Measurements from ENCODE around the gene PMS1. TPM values are rescaled to one million over a fixed set of nuclear protein-coding genes. Genes with fewer than 3 reads are reported as not detected.
A peak's percentile ranks its signal among the peaks of the same experiment; 100 is the strongest.

The PMS1 gene
- total RNA-seq, 4 donors from 2014 or later, result 6.9 to 12.0 (median 8.8) TPM

DNA sequence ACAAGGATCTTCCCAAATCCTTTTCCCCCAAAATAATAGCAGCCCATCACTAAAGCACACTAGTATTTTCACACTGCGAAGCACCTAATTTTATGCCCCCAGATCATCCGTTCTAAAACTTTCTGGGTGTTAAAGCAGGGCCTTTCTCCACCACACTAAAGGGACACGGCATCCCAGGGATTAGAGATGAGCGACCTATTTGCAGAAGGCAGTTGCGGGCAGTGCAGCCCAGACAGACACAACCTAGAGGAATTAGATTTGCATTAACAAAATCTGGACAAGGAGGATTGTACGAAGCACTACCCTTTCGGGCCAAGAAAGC, 22.1 kb upstream of the PMS1 start:
- no peaks in the 10 kb centered on the region for H3K27me3 ChIP-seq
- H3K4me3 ChIP-seq, result peak overlapping the region; percentile 59 to 89 (median 66)
- in situ Hi-C loops (cut with MboI; ENCODE audit: low sequenced_read_pairs in 4 of 4), result no loop called here
- no peak for DNase-seq
- intact Hi-C loops (cut with DNase I; ENCODE audit: low total_unique reads), result loop anchor here (1.0 to 5.0 kb wide), 3 partner anchors 21 to 1120 kb away; partner anchors contain the start of genes ASNSD1 and GLS
- no peaks in the 10 kb centered on the region for H3K9me3 ChIP-seq
- no peak for TF ChIP-seq POLR2A (IDR thresholded peaks at IDR 0.05)
- TF ChIP-seq CTCF (IDR thresholded peaks at IDR 0.05 in 4 of 5, conservative IDR thresholded peaks at IDR 0.05 in 1 of 5), result no peak
- ATAC-seq, result no peak
- peaks cover 0 to 6% of the 10 kb centered on the region in 2 donors for H3K36me3 ChIP-seq
- peak overlapping the region; percentile 81 to 89 (median 86) for H3K27ac ChIP-seq
- peaks cover 21 to 23% of the 10 kb centered on the region in 2 donors for H3K4me1 ChIP-seq

DNA sequence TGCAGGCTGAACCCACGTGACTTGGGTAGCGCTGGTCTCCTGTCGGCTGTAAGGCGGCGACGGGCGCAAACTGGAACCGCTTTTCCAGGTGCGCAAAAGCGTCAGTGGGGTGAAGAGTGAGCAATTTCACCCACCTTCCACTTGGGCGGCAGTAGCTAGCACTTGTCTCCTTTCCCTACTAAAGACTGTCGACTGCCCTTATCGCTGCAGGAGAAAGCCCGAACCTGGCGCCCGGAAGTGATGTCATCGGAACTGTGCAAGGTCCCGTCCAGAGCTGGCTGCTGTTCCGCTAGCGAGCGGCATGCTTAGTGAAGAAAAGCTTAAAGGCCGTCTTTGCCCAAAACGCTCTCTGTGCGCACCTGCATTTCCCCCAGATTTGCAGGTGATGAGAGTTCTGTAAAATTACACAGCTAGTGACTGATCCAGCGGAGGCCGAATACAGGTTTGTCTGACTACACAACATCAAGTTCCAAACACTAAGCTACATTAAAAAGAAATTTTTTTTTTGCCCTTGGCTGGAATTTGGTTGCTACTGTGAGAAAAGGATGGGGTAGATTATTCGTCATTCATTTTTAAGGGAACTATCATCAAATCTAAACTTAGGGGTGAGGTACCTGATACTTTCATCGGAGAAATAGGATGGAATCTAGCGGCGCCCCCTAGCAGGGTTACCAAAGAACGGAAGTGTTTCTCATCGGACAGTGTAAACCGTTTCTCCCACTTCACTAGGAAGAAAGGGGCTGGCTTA, 21.5 kb upstream of the PMS1 start, which contains the start of gene OSGEPL1:
TSS of gene OSGEPL1 (minus strand) at position 242 of the 748 bp plus-strand sequence. CDS start 1,152 bp downstream, outside the sequence.
- DNase-seq, result peak; percentile 87 to 89
- Histone ChIP-seq H3K4me1 (peaks cover 16 to 23% of the 10 kb centered on the region in 2 donors), H3K27ac (peak within 1 kb of the TSS; percentile 81 to 89 (median 86)), H3K4me3 (peak within 1 kb of the TSS; percentile 59 to 89 (median 66)), H3K9me3 (no peaks in the 10 kb centered on the region), H3K36me3 (peaks cover 0 to 8% of the 10 kb centered on the region in 2 donors), H3K27me3 (no peaks in the 10 kb centered on the region)
- peak; percentile 98 for ATAC-seq
- in situ Hi-C loops (cut with MboI; ENCODE audit: low sequenced_read_pairs in 4 of 4), result no loop called here
- TF ChIP-seq CTCF (IDR thresholded peaks at IDR 0.05 in 4 of 5, conservative IDR thresholded peaks at IDR 0.05 in 1 of 5) (peak in 4 of 5 experiments; percentile 13 to 52 (median 32)), POLR2A (IDR thresholded peaks at IDR 0.05) (peak in 1 of 2 donors; percentile 8)
- intact Hi-C loops (cut with DNase I; ENCODE audit: low total_unique reads), result loop anchor here (1.0 to 5.0 kb wide), 3 partner anchors 21 to 1120 kb away; partner anchors contain the start of genes ASNSD1 and GLS

- TF ChIP-seq CTCF (IDR thresholded peaks at IDR 0.05 in 4 of 5, conservative IDR thresholded peaks at IDR 0.05 in 1 of 5), result no peak
- TF ChIP-seq POLR2A (IDR thresholded peaks at IDR 0.05), result no peak
- H3K9me3 ChIP-seq, result no peaks in the 10 kb centered on the region
- peaks cover 0 to 16% of the 10 kb centered on the region in 2 donors for H3K36me3 ChIP-seq
- H3K27ac ChIP-seq, result peak overlapping the region in 1 of 4 donors; percentile 84
- no peaks in the 10 kb centered on the region for H3K27me3 ChIP-seq
- no peak for ATAC-seq
- H3K4me3 ChIP-seq, result peak overlapping the region in 1 of 4 donors; percentile 89
- H3K4me1 ChIP-seq, result peaks cover 16 to 23% of the 10 kb centered on the region in 2 donors
- no peak for DNase-seq
- in situ Hi-C loops (cut with MboI; ENCODE audit: low sequenced_read_pairs in 4 of 4) (no loop called here), intact Hi-C loops (cut with DNase I; ENCODE audit: low total_unique reads) (loop anchor here (2.0 to 5.0 kb wide), 2 partner anchors 103 to 1118 kb away; partner anchors contain the start of genes ASNSD1 and GLS)
Measured at GRCh38 chr2:189763908-189764661, 20.2 kb upstream of the PMS1 start.

- no peak for DNase-seq
- in situ Hi-C loops (cut with MboI; ENCODE audit: low sequenced_read_pairs in 4 of 4), result no loop called here
- intact Hi-C loops (cut with DNase I; ENCODE audit: low total_unique reads), result no loop called here
Measured at GRCh38 chr2:189770590-189771322, 13.5 kb upstream of the PMS1 start.

More at GRCh38 chr2:189770590-189771322, 13.5 kb upstream of the PMS1 start:
- H3K36me3 ChIP-seq, result peaks cover 0 to 68% of the 10 kb centered on the region in 2 donors
- no peaks in the 10 kb centered on the region for H3K27me3 ChIP-seq
- H3K9me3 ChIP-seq, result no peaks in the 10 kb centered on the region
- H3K4me1 ChIP-seq, result peaks cover 0 to 6% of the 10 kb centered on the region in 2 donors
- no peak for TF ChIP-seq CTCF (IDR thresholded peaks at IDR 0.05 in 4 of 5, conservative IDR thresholded peaks at IDR 0.05 in 1 of 5)
- TF ChIP-seq POLR2A (IDR thresholded peaks at IDR 0.05), result no peak
- no peak overlapping the region for H3K4me3 ChIP-seq
- H3K27ac ChIP-seq, result peak overlapping the region in 3 of 4 donors; percentile 41 to 47 (median 44)
- ATAC-seq, result peak in 1 of 2 donors; percentile 66
